ENCODE results near the gene SLC38A11. TPM values are rescaled to one million over a fixed set of nuclear protein-coding genes. Genes with fewer than 3 reads are reported as not detected.

Gene SLC38A11
- total RNA-seq, 2 donors from 2014 or later: not detected

DNA sequence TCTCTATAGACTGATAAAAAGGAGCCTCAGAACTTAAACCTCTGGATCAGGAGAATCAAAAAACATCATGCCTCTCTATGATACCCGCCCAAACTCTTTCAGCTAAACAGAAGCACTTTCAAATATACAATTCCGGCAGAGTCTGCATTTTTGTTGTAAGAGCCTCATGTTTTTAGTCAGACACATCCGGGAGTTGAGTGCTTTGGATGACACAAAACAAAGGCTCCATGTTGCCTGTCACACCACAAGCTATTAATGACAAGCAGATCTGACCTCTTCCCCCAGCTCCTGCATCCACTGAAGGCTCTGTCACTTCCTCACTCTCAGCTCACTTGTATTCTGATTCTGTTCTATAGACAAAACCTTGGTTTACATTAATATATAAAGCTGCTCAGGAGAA is 33.2 kb downstream of the SLC38A11 start:
- ATAC-seq (replicated peaks in 1 of 2): peak in 1 of 2 donors; percentile 60
- no peak for DNase-seq
- Mint-ChIP-seq H3K4me1 (ENCODE audit: low read depth) (no peaks in the 10 kb centered on the region), H3K27me3 (ENCODE audit: low read depth) (no peaks in the 10 kb centered on the region), H3K9me3 (peaks cover 3 to 5% of the 10 kb centered on the region in 2 donors), H3K36me3 (ENCODE audit: insufficient read depth in 2 of 2) (no peaks in the 10 kb centered on the region), H3K27ac (no peak overlapping the region), H3K4me3 (no peak overlapping the region)

DNA sequence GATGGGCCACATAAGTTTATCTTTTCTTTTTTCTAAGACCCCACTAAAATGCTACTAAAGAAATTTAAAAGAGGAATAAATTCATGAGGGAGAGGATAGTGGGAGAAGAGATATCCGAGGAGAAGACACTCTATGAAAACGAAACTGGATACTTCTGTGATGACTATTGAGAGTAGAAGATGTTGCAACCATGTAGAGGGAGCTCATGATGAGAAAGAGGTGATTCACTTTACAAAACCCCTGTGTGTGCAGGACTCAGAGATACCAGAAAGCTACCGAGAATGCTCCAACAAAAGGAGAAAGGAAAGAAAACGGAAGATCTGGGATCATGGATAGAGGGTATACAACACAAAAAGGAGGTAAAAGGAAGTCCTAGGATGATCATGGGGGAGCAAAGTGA is 34.9 kb downstream of the SLC38A11 start:
- DNase-seq (no peak), ATAC-seq (replicated peaks in 1 of 2) (peak in 1 of 2 donors; percentile 72)
- H3K9me3 Mint-ChIP-seq: no peaks in the 10 kb centered on the region
- no peaks in the 10 kb centered on the region for H3K36me3 Mint-ChIP-seq (ENCODE audit: insufficient read depth in 2 of 2)
- no peaks in the 10 kb centered on the region for H3K4me1 Mint-ChIP-seq (ENCODE audit: low read depth)
- no peak overlapping the region for H3K4me3 Mint-ChIP-seq
- H3K27ac Mint-ChIP-seq: peak overlapping the region; percentile 19
- H3K27me3 Mint-ChIP-seq (ENCODE audit: low read depth): no peaks in the 10 kb centered on the region

DNA sequence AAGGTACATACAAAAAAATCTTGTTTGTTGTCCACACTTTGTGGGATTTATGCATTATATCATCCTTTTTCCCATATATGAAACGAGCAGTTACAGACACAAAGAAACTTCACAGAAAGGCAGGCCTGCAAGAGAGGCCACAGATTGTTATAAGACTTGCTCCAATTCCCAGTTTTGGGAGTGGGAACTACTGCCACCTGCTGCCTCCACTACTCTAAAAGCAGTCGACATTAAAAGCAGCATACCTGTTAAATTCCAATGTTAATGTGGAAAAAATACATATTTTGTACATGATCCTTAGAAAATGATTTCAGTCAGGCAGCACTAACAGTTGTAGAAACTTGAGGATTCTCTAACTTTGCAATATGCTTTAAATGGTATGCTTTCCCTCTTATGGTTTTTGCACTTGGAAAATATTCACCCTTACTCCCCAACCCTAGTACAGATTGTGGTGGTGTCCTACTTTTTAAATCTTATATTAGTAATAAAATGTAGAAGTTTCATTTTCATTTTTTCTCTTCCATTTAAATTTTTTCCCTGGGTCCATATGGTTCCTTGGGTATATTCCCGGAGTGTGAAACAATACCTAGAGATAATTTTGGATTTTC is 37.9 kb downstream of the SLC38A11 start:
- H3K36me3 Mint-ChIP-seq (ENCODE audit: insufficient read depth in 2 of 2): no peaks in the 10 kb centered on the region
- no peak overlapping the region for H3K27ac Mint-ChIP-seq
- no peaks in the 10 kb centered on the region for H3K4me1 Mint-ChIP-seq (ENCODE audit: low read depth)
- ATAC-seq (replicated peaks in 1 of 2) (no peak), DNase-seq (no peak)
- H3K9me3 Mint-ChIP-seq: no peaks in the 10 kb centered on the region
- H3K4me3 Mint-ChIP-seq: no peak overlapping the region
- H3K27me3 Mint-ChIP-seq (ENCODE audit: low read depth): peaks cover 11% of the 10 kb centered on the region

DNA sequence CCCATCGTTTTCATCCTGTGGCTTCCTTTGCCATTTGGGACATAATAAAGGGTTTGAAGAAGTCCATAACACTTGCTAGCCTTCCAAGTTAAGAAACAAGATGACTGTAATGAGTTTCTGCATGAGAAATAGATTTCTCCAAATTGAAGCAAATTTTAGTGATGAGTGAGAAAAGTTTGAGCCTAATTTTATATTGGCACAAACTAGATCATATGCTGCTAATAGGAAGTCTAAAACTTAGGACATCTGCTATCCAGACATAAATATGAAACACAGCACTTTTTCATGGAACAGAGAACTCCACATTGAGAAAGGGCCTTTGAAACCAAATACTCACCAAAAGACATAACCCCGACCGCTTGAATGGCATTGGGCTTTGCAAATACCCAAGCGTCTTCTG is 39.8 kb downstream of the SLC38A11 start:
- ATAC-seq (replicated peaks in 1 of 2): no peak
- no peak overlapping the region for H3K4me3 Mint-ChIP-seq
- peaks cover 1% of the 10 kb centered on the region for H3K4me1 Mint-ChIP-seq (ENCODE audit: low read depth)
- no peak for DNase-seq
- H3K27me3 Mint-ChIP-seq (ENCODE audit: low read depth): peaks cover 11% of the 10 kb centered on the region
- H3K36me3 Mint-ChIP-seq (ENCODE audit: insufficient read depth in 2 of 2): no peaks in the 10 kb centered on the region
- no peaks in the 10 kb centered on the region for H3K9me3 Mint-ChIP-seq
- no peak overlapping the region for H3K27ac Mint-ChIP-seq

DNA sequence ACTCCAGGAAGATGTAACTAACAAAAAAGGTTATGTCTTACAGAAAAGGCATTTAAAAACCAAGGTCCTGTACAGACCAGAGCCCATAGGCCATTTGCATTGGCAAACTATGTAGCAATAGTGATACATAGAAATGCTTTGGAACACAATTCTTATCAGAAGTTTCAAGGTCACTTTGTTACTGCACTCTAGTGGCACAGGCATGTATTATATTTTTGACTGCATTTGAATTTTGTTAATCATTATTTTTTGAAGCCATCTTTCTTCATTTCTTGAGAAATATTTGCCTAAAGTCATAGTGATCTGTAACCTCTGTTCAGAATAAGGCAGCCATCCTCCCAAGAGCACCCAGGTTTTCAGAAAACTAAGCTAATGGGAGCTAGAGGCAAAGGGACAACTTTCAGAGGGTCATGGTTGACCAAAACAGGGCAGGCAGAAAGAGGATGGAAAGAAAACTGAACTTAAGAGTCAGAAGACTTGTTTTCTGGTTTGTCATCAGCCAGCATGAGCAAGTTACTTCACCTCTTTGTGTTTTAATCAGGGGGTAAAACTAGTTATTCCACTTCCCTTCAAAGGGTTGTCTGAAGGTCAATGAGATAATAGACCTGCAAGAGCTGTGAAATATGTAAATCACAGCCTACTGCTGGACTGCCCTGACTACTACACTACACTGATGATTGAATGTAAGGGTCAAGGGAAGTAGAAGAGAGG is 41.5 kb downstream of the SLC38A11 start:
- no peak overlapping the region for H3K27ac Mint-ChIP-seq

DNA sequence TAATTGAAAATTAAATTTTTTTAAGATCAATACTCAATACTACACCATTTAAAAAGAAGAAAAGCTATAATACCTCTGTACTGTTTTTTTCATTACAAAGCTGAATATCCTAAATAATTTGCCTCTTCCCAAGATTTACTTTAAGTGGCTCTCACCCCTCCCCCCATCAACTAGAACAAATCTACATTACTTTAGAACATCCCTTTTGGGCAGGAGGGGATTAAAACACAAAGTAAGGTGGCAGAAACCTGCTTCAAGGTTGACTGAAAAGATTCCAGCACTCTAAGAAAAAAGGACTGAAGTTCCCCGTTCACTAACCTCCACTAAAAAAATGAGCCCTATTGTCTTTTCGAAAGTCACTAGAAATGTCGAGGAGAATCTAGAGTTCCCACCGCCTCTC is 42.3 kb downstream of the SLC38A11 start:
- Mint-ChIP-seq H3K27me3 (ENCODE audit: low read depth) (peaks cover 11% of the 10 kb centered on the region), H3K36me3 (ENCODE audit: insufficient read depth in 2 of 2) (no peaks in the 10 kb centered on the region)
- ATAC-seq (replicated peaks in 1 of 2): no peak

More for the DNA sequence above, 41.5 kb downstream of the SLC38A11 start:
- peaks cover 18% of the 10 kb centered on the region for H3K4me1 Mint-ChIP-seq (ENCODE audit: low read depth)
- H3K9me3 Mint-ChIP-seq: no peaks in the 10 kb centered on the region
- DNase-seq (no peak), ATAC-seq (replicated peaks in 1 of 2) (no peak)
- H3K27me3 Mint-ChIP-seq (ENCODE audit: low read depth): peaks cover 11% of the 10 kb centered on the region
- no peak overlapping the region for H3K4me3 Mint-ChIP-seq
- H3K36me3 Mint-ChIP-seq (ENCODE audit: insufficient read depth in 2 of 2): no peaks in the 10 kb centered on the region

DNA sequence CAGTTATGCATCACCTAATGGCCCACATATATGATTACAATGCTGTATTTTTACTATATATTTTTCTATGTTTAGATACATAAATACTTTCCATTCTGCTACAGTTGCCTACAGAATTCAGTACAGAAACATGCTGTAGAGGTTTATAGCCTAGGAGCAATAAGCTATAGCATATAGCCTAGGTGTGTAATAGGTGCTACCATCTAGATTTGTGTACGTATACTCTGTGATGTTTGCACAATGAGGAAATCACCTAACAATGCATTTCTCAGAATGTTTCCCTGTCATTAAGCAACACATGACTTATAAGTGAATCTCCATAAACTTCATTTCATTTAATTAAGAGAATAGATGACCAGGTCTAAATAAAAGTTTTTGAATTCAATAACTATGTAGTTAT is 43.5 kb downstream of the SLC38A11 start:
- H3K27ac Mint-ChIP-seq: no peak overlapping the region
- ATAC-seq (replicated peaks in 1 of 2) (no peak), DNase-seq (no peak)
- peaks cover 0 to 2% of the 10 kb centered on the region in 2 donors for H3K9me3 Mint-ChIP-seq
- H3K4me3 Mint-ChIP-seq: no peak overlapping the region
- H3K4me1 Mint-ChIP-seq (ENCODE audit: low read depth): peaks cover 18% of the 10 kb centered on the region
- H3K36me3 Mint-ChIP-seq (ENCODE audit: insufficient read depth in 2 of 2): no peaks in the 10 kb centered on the region
- peaks cover 17% of the 10 kb centered on the region for H3K27me3 Mint-ChIP-seq (ENCODE audit: low read depth)

More for the DNA sequence above, 42.3 kb downstream of the SLC38A11 start:
- no peak for DNase-seq
- no peak overlapping the region for H3K27ac Mint-ChIP-seq
- H3K4me3 Mint-ChIP-seq: no peak overlapping the region
- no peaks in the 10 kb centered on the region for H3K9me3 Mint-ChIP-seq
- peaks cover 18% of the 10 kb centered on the region for H3K4me1 Mint-ChIP-seq (ENCODE audit: low read depth)

DNA sequence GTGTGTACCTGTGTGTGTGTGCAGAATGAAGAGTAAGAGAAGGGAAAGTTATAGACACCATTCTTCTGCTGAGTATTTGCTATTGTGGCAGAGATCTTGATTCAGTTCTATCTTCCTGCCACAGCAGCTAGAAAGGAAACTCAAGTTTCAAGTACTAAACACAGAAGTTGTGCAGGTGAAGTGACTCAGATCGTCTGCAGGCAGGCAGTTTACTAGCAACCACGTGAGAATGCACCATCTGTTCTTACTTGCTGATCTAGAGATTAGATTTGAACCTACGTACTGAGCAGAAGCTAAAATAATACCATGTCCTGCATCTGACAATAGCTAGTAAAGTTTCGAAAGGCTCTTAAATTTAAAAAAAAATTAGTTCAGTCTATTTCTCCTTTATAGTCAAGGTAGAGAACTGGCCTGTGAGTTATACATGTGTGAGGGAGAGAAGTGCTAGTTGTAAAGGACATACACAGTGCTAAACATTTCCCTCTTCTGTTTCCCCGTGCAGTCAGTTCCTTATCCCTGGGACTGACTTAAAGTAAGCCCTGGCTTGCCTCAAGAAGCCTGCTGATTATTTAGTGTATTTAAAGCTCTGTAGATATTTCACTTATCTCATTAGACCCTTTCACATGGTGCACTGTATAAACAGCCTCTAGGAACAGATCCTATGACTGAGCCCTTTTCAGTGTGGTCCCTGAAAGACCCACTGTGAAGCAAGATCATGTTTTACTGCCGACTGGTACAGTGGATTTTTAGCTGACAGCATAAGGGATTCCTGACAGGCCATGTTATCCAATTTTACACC is 45.0 kb downstream of the SLC38A11 start:
- ATAC-seq (replicated peaks in 1 of 2) (peak; percentile 95 to 97), DNase-seq (peak; percentile 26 to 46)
- Mint-ChIP-seq H3K36me3 (ENCODE audit: insufficient read depth in 2 of 2) (no peaks in the 10 kb centered on the region), H3K9me3 (peaks cover 0 to 2% of the 10 kb centered on the region in 2 donors), H3K27ac (no peak overlapping the region), H3K4me3 (peak overlapping the region in 1 of 2 donors; percentile 5), H3K27me3 (ENCODE audit: low read depth) (peaks cover 17% of the 10 kb centered on the region), H3K4me1 (ENCODE audit: low read depth) (peaks cover 18% of the 10 kb centered on the region)

DNA sequence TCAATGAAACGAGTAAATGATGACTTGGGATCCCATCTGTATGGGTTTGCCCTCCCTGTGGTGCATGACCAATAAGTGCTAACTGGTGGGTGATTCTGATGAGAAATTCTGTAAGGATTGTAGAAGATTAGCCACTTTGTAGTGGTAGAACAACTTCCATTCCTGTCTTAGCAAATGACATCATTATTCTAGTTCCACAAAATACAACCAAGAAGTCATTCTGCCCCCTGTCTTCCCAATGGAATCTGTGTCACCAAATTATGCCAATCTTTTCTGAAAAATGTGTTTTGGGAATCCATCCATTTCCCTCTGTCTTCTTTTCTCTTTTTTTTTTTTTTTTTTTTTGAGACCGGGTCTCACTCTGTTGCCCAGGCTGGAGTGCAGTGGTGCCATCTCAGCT is 48.4 kb downstream of the SLC38A11 start:
- Mint-ChIP-seq H3K9me3 (peaks cover 0 to 2% of the 10 kb centered on the region in 2 donors), H3K4me1 (ENCODE audit: low read depth) (peaks cover 18% of the 10 kb centered on the region), H3K36me3 (ENCODE audit: insufficient read depth in 2 of 2) (no peaks in the 10 kb centered on the region), H3K4me3 (no peak overlapping the region), H3K27ac (no peak overlapping the region), H3K27me3 (ENCODE audit: low read depth) (peaks cover 17% of the 10 kb centered on the region)
- no peak for ATAC-seq (replicated peaks in 1 of 2)
- DNase-seq: no peak

DNA sequence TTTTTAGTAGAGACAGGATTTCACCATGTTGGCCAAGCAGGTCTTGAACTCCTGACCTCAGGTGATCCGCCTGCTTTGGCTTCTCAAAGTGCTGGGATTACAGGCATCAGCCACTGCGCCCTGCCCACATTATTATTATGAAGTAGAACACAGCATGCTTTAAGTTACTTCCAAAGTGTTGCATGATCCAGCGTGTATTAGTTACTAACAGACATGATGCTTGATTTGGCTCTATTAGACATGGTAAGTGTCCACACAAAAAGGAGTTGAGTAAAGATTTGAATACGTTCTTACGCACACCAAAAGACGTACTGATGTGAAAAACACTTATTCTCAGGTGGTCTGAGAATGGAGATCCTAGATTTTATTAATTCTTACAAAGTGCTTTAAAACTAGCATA is 50.0 kb downstream of the SLC38A11 start:
- Mint-ChIP-seq H3K27me3 (ENCODE audit: low read depth) (peaks cover 17% of the 10 kb centered on the region), H3K4me3 (no peak overlapping the region), H3K4me1 (ENCODE audit: low read depth) (peaks cover 14% of the 10 kb centered on the region), H3K36me3 (ENCODE audit: insufficient read depth in 2 of 2) (no peaks in the 10 kb centered on the region), H3K9me3 (peaks cover 0 to 5% of the 10 kb centered on the region in 2 donors), H3K27ac (no peak overlapping the region)
- ATAC-seq (replicated peaks in 1 of 2) (no peak), DNase-seq (no peak)

DNA sequence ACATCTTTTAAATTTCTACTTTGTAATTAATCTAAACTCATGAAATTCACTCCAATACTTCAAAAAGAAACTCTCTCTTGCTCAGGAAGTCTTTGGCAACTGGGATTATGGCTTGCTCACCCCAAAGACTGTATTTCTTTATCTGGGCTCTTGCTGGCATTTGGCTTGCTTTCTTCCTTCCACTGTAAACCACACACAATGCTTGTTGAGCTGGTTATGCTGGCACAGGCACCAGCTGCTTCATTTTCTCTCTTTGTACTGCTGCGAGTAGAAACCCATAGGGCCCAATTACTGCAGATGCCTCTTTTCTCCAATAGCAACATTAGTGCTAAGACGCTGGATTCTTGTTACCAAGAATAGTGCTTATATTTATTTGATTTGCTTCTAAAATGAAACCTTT is 51.4 kb downstream of the SLC38A11 start:
- DNase-seq (no peak), ATAC-seq (replicated peaks in 1 of 2) (no peak)
- peaks cover 0 to 8% of the 10 kb centered on the region in 2 donors for H3K9me3 Mint-ChIP-seq
- H3K4me3 Mint-ChIP-seq: no peak overlapping the region
- H3K4me1 Mint-ChIP-seq (ENCODE audit: low read depth): peaks cover under 1% of the 10 kb centered on the region
- peaks cover 17% of the 10 kb centered on the region for H3K27me3 Mint-ChIP-seq (ENCODE audit: low read depth)
- H3K27ac Mint-ChIP-seq: no peak overlapping the region
- no peaks in the 10 kb centered on the region for H3K36me3 Mint-ChIP-seq (ENCODE audit: insufficient read depth in 2 of 2)

DNA sequence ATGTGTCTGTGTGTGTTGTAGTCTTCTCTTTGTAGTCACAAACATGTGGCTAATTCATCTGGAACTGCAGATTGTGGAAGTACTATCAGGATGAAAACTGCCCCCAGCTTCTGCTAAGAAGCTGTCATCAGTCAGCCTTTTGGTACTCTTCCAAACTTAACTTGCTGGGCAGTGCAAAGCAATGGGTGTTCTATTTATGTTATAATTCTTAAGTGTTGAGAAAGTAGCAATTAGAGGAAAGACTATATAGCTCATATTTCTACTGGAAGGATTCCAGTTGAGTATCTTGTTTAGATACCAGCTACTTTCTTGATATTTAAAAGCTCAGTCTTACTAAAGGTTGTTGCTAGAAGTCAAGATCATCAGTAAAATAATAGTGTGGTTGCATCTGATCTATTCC is 52.1 kb downstream of the SLC38A11 start:
- Mint-ChIP-seq H3K9me3 (peaks cover 0 to 8% of the 10 kb centered on the region in 2 donors), H3K4me1 (ENCODE audit: low read depth) (no peaks in the 10 kb centered on the region), H3K36me3 (ENCODE audit: insufficient read depth in 2 of 2) (no peaks in the 10 kb centered on the region), H3K4me3 (no peak overlapping the region), H3K27ac (no peak overlapping the region), H3K27me3 (ENCODE audit: low read depth) (peaks cover 17% of the 10 kb centered on the region)
- ATAC-seq (replicated peaks in 1 of 2): no peak
- DNase-seq: no peak

DNA sequence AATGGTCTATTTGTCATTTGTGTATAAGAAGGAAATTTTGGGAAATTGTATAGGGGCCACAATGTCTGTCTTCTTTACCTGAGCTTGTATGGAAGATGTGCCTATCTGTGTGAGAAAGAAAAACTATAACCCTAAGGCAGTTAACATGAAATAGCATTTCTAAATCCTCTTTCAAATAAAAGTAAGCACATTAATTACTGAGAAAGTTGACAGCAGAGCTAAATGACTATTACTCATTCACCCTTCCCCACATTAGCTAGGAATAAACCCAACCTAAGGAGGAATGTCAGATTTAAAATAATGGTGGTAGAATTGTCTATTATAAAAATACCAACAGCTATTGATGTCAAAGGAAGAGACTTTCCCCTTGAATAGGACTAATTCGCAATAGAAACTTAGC is 56.2 kb downstream of the SLC38A11 start:
- ATAC-seq (replicated peaks in 1 of 2): no peak
- Mint-ChIP-seq H3K4me3 (no peak overlapping the region), H3K4me1 (ENCODE audit: low read depth) (peaks cover 9% of the 10 kb centered on the region)

More for the DNA sequence above, 56.2 kb downstream of the SLC38A11 start:
- Mint-ChIP-seq H3K36me3 (ENCODE audit: insufficient read depth in 2 of 2) (no peaks in the 10 kb centered on the region), H3K9me3 (peaks cover 0 to 8% of the 10 kb centered on the region in 2 donors), H3K27me3 (ENCODE audit: low read depth) (peaks cover 16% of the 10 kb centered on the region), H3K27ac (no peak overlapping the region)
- DNase-seq: no peak
